Panc1 (cell line): Measurements from ENCODE around the gene GRHL1. TPM values are rescaled to one million over a fixed set of nuclear protein-coding genes. Genes with fewer than 3 reads are reported as not detected.

ENCODE experiments used
- ATAC-seq: fragments of 200-7000 bp; cut with Tn5 transposase; 2 replicates; pipeline ENCODE4 v1.9.1; 2020; ENCODE audit warnings: mild to moderate bottlenecking, moderate library complexity
- BruUV-seq: library from RNA; stranded (reverse); fragments of 400-500 nt; replicated peaks from 2 replicates; lab custom pipeline; 2021; lab: Mats Ljungman, UMichigan
- CTCF ChIA-PET: fragments of 300-600 bp; sonication (Branson Sonifier 250); formaldehyde crosslinking; loops from one replicate; lab custom pipeline; 2022; ENCODE audit warnings: antibody characterized with exemption; lab: Charles Lee
- POLR2A ChIA-PET: fragments of 300-600 bp; sonication (Branson Sonifier 250); formaldehyde crosslinking; loops from one replicate; lab custom pipeline; 2022; ENCODE audit warnings: antibody characterized with exemption; lab: Charles Lee
- DNase-seq: peaks from one replicate; pipeline ENCODE4 v3.0.0-alpha.2; 2010; ENCODE audit warnings: low read depth, low spot score
- H3K27ac ChIP-seq: 2 replicates; pipeline ENCODE4 v1.5.1; 2011; ENCODE audit warnings: mild to moderate bottlenecking, low read length, inconsistent platforms
- H3K27me3 ChIP-seq: fragments of 200-500 bp; sonication (Bioruptor generic); 2 replicates; pipeline ENCODE4 v1.6.0; 2014; ENCODE audit warnings: low read length, inconsistent platforms; ENCODE audit not compliant: control insufficient read depth, insufficient read depth
- H3K36me3 ChIP-seq: fragments of 200-500 bp; sonication (Bioruptor generic); 2 replicates; pipeline ENCODE4 v1.5.1; 2014; ENCODE audit warnings: inconsistent platforms, mild to moderate bottlenecking, low read length, moderate library complexity; ENCODE audit not compliant: control insufficient read depth, insufficient read depth
- H3K4me1 ChIP-seq: 2 replicates; pipeline ENCODE4 v1.5.1; 2011; ENCODE audit warnings: inconsistent platforms, mild to moderate bottlenecking, low read length, moderate library complexity; ENCODE audit not compliant: control insufficient read depth, insufficient read depth
- H3K4me3 ChIP-seq, 2 experiments: 2 replicates each; pipeline ENCODE4 v1.5.1; 2011 to 2012; ENCODE audit warnings: low read depth in 2 of 2, low read length in 2 of 2, mild to moderate bottlenecking in 2 of 2, inconsistent platforms in 1 of 2, moderate library complexity in 1 of 2
- H3K9me3 ChIP-seq: fragments of 200-500 bp; sonication (Bioruptor generic); 2 replicates; pipeline ENCODE4 v1.5.1; 2014; ENCODE audit warnings: low read depth, mild to moderate bottlenecking, inconsistent platforms, low read length, moderate library complexity; ENCODE audit not compliant: control insufficient read depth, insufficient read depth
- POLR2AphosphoS5 ChIP-seq: IDR thresholded peaks from 2 replicates; pipeline ENCODE4 v1.6.1; 2012; ENCODE audit warnings: mild to moderate bottlenecking, low read depth, low read length, moderate library complexity
- REST ChIP-seq, 2 experiments: IDR thresholded peaks; 2 replicates each; pipeline ENCODE4 v1.6.1; 2011 to 2012; ENCODE audit warnings: low read depth in 2 of 2, control low read depth in 1 of 2, low read length in 1 of 2, mild to moderate bottlenecking in 1 of 2, moderate library complexity in 1 of 2; ENCODE audit not compliant: insufficient read depth in 1 of 2
- SIN3A ChIP-seq: IDR thresholded peaks from 2 replicates; pipeline ENCODE4 v1.6.1; 2012; ENCODE audit warnings: low read depth, mild to moderate bottlenecking, low read length, moderate library complexity, borderline replicate concordance; ENCODE audit not compliant: insufficient read depth
- TCF7L2 ChIP-seq: IDR thresholded peaks from 2 replicates; pipeline ENCODE4 v1.6.1; 2011; ENCODE audit warnings: mild to moderate bottlenecking, low read depth, low read length, inconsistent platforms
- in situ Hi-C: cut with HindIII; loops from 2 replicates; pipeline ENCODE4 v1.10.0; 2016; ENCODE audit warnings: low sequenced_read_pairs, low pct_unique_long_range_greater_than_20kb
- intact Hi-C: fragments of 100-400 bp; cut with micrococcal nuclease; formaldehyde crosslinking; loops from one replicate; pipeline ENCODE4 v1.10.0; 2022; ENCODE audit not compliant: unreplicated experiment
- total RNA-seq: library from RNA; stranded (reverse); gene quantifications from one replicate; pipeline ENCODE4 v1.2.1, GENCODE V29; 2021; ENCODE audit not compliant: unreplicated experiment
- TF ChIP-seq, protein P1 (sequence below): fragments of 450-650 bp; IDR thresholded peaks from 2 replicates; pipeline ENCODE4 v1.5.1; 2017; ENCODE audit warnings: mild to moderate bottlenecking

Gene GRHL1
- total RNA-seq, 1 experiment from 2014 or later: 4.7 TPM

DNA sequence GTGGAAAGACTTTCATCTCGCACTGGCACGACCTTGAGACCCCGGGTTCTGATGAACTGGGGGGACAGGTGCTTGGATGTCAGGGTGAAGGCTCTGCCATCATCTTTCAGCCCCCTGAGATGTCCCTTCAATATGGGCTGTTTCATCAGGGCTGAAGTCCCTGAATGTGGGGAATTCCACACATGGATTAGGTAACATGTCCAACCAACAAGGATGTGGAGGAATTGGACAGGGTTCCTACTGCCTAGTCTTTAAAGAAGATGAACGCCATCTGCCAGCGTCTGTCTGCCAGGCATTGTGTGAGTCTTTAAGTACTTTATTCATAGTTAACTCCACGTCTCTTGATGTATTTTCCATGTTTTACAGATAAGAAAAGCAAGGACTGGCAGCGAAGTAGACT lies 5.9 kb upstream of the GRHL1 start:
- POLR2A ChIA-PET: no interaction called here
- no peaks in the 10 kb centered on the region; the same call in 1 of the 2 replicates for H3K27me3 ChIP-seq
- ATAC-seq: no peak
- no peak for TF ChIP-seq POLR2AphosphoS5
- TF ChIP-seq, protein P1, sequence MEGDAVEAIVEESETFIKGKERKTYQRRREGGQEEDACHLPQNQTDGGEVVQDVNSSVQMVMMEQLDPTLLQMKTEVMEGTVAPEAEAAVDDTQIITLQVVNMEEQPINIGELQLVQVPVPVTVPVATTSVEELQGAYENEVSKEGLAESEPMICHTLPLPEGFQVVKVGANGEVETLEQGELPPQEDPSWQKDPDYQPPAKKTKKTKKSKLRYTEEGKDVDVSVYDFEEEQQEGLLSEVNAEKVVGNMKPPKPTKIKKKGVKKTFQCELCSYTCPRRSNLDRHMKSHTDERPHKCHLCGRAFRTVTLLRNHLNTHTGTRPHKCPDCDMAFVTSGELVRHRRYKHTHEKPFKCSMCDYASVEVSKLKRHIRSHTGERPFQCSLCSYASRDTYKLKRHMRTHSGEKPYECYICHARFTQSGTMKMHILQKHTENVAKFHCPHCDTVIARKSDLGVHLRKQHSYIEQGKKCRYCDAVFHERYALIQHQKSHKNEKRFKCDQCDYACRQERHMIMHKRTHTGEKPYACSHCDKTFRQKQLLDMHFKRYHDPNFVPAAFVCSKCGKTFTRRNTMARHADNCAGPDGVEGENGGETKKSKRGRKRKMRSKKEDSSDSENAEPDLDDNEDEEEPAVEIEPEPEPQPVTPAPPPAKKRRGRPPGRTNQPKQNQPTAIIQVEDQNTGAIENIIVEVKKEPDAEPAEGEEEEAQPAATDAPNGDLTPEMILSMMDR: no peak
- DNase-seq: no peak
- no TSS peak for BruUV-seq
- CTCF ChIA-PET: no interaction called here
- H3K4me3 ChIP-seq: no peak overlapping the region
- H3K4me1 ChIP-seq: no peaks in the 10 kb centered on the region
- H3K9me3 ChIP-seq: no peaks in the 10 kb centered on the region
- intact Hi-C loops (no loop called here), in situ Hi-C loops (no loop called here)
- no peak overlapping the region for H3K27ac ChIP-seq
- no peaks in the 10 kb centered on the region for H3K36me3 ChIP-seq

DNA sequence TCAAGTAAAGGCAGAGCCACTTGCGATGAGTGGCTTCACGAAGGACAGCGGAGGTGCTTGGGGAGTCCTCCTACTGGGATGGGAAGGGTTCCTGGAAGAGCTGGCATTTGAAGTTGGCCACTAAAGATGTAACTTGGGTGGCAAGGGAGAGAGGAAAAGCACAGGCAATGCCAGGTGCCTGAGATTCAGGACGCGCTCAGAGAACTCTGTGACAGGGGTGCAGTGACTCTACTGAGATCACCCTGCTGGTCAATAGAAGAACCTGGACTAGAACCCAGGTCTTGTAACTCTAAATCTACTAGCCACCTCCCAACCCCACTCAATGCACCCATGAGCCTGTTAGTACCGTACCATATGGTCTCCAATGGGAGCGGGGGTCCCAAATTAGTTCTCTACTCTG lies 5.4 kb upstream of the GRHL1 start:
- H3K4me1 ChIP-seq: no peaks in the 10 kb centered on the region
- H3K36me3 ChIP-seq: no peaks in the 10 kb centered on the region

More for the DNA sequence above, 5.4 kb upstream of the GRHL1 start:
- no peak overlapping the region for H3K27ac ChIP-seq
- ChIA-PET CTCF (no interaction called here), POLR2A (no interaction called here)
- no peak overlapping the region for H3K4me3 ChIP-seq
- in situ Hi-C loops (no loop called here), intact Hi-C loops (no loop called here)
- no peak for TF ChIP-seq REST (IDR thresholded peaks at IDR 0.05; ENCODE audit: insufficient read depth in 1 of 2, low read depth in 2 of 2, low read length in 1 of 2)
- no peak for TF ChIP-seq POLR2AphosphoS5
- no peak for TF ChIP-seq SIN3A
- TF ChIP-seq, protein P1: no peak
- TF ChIP-seq TCF7L2: no peak
- H3K9me3 ChIP-seq: no peaks in the 10 kb centered on the region
- H3K27me3 ChIP-seq: no peaks in the 10 kb centered on the region; the same call in 1 of the 2 replicates
- no peak for DNase-seq
- no peak for ATAC-seq
- no TSS peak for BruUV-seq
